Left ventricle myocardium superior (tissue), 1 donor: ENCODE results near the gene PRDM9. TPM values are rescaled to one million over a fixed set of nuclear protein-coding genes. Genes with fewer than 3 reads are reported as not detected.
"Not testable (repeated sequence)": the region's sequence is repeated elsewhere in the genome, so short reads cannot be mapped to it uniquely, and the experiment has no call there.

Source experiments
- ATAC-seq: fragments of 200-7000 bp; cut with Tn5 transposase; one replicate; pipeline ENCODE4 v1.9.1; 2020; ENCODE audit warnings: mild to moderate bottlenecking, moderate library complexity
- DNase-seq: peaks from one replicate; pipeline ENCODE4 v3.0.0-alpha.2; 2020
- intact Hi-C: fragments of 100-400 bp; cut with micrococcal nuclease; formaldehyde crosslinking; loops from one replicate; pipeline ENCODE4 v1.11.0; 2022
- long read RNA-seq: library from polyadenylated mRNA; unstranded; transcript quantifications from one replicate; pipeline ENCODE4 v2.0.0, GENCODE V29; 2021
- total RNA-seq: library from RNA; stranded (reverse); fragmentation: NEBNext Ultra II Directional; extraction: Animal tissue kit (Norgen Biotek cat#: 25700); gene quantifications from one replicate; pipeline ENCODE4 v1.2.1, GENCODE V29; 2021
- donor health status: DM: no; HTN: yes; CAD: no; lungs with severe emphysema.

PRDM9 gene
- not detected for total RNA-seq
- long read RNA-seq, result 0 reads

GRCh38 chr5:23507278-23507685 is at the start of gene PRDM9:
TSS of gene PRDM9 (plus strand) at chr5:23507609. CDS start at chr5:23509034, 1,425 bp downstream.
- ATAC-seq (peak; percentile 98), DNase-seq (peak; percentile 83)
- intact Hi-C loops, result no loop called here

- ATAC-seq (no peak), DNase-seq (no peak)
- intact Hi-C loops, result no loop called here
These were observed 49.6 kb upstream of the PRDM9 start for GRCh38 chr5:23457780-23458179.

GRCh38 chr5:23459214-23459613 is 48.2 kb upstream of the PRDM9 start:
- DNase-seq, result no peak
- intact Hi-C loops, result no loop called here
- ATAC-seq, result no peak

- ATAC-seq (no peak), DNase-seq (no peak)
- intact Hi-C loops, result no loop called here
These were observed 45.8 kb upstream of the PRDM9 start for GRCh38 chr5:23461576-23461975.

GRCh38 chr5:23466401-23466912 is 41.0 kb upstream of the PRDM9 start:
- DNase-seq, result no peak
- intact Hi-C loops, result no loop called here
- ATAC-seq, result no peak

- intact Hi-C loops, result no loop called here
- ATAC-seq (no peak), DNase-seq (no peak)
These were observed 38.8 kb upstream of the PRDM9 start for GRCh38 chr5:23468658-23469057.

GRCh38 chr5:23473915-23474314 is 33.5 kb upstream of the PRDM9 start:
- intact Hi-C loops, result no loop called here
- DNase-seq, result no peak
- ATAC-seq, result no peak

GRCh38 chr5:23474315-23474714 is 33.1 kb upstream of the PRDM9 start:
- DNase-seq (no peak), ATAC-seq (no peak)
- intact Hi-C loops, result no loop called here

- intact Hi-C loops, result no loop called here
- ATAC-seq, result no peak
- DNase-seq, result no peak
These were observed 30.8 kb upstream of the PRDM9 start for GRCh38 chr5:23476580-23476979.

GRCh38 chr5:23482642-23483041 is 24.8 kb upstream of the PRDM9 start:
- no peak for ATAC-seq
- no peak for DNase-seq
- intact Hi-C loops, result no loop called here

- DNase-seq, result no peak
- no peak for ATAC-seq
- intact Hi-C loops, result no loop called here
These were observed 24.3 kb upstream of the PRDM9 start for GRCh38 chr5:23483090-23483489.

- DNase-seq (no peak), ATAC-seq (no peak)
- intact Hi-C loops, result no loop called here
These were observed 23.3 kb upstream of the PRDM9 start for GRCh38 chr5:23484096-23484495.

GRCh38 chr5:23486227-23486626 is 21.2 kb upstream of the PRDM9 start:
- intact Hi-C loops, ATAC-seq: not testable (repeated sequence)

GRCh38 chr5:23490993-23491392 is 16.4 kb upstream of the PRDM9 start:
- intact Hi-C loops, result no loop called here
- DNase-seq (no peak), ATAC-seq (no peak)

More at GRCh38 chr5:23486227-23486626, 21.2 kb upstream of the PRDM9 start:
- not testable (repeated sequence) for DNase-seq

- ATAC-seq, result no peak
- intact Hi-C loops, result no loop called here
- no peak for DNase-seq
These were observed 12.9 kb upstream of the PRDM9 start for GRCh38 chr5:23494558-23494957.

- ATAC-seq (no peak), DNase-seq (no peak)
- intact Hi-C loops, result no loop called here
These were observed 10.8 kb upstream of the PRDM9 start for GRCh38 chr5:23496576-23496975.

GRCh38 chr5:23506329-23507236 is 826 bp upstream of the PRDM9 start:
- peak; percentile 56 for ATAC-seq
- intact Hi-C loops, result no loop called here
- DNase-seq, result no peak

- intact Hi-C loops, ATAC-seq, DNase-seq: not testable (repeated sequence)
These were observed 3.0 kb downstream of the PRDM9 start for GRCh38 chr5:23510434-23510833.

- DNase-seq (no peak), ATAC-seq (no peak)
- intact Hi-C loops, result no loop called here
These were observed 15.1 kb downstream of the PRDM9 start for GRCh38 chr5:23522553-23522952.

- intact Hi-C loops, result no loop called here
These were observed 15.6 kb downstream of the PRDM9 start for GRCh38 chr5:23523031-23523430.

GRCh38 chr5:23523998-23524397 is 16.6 kb downstream of the PRDM9 start:
- ATAC-seq (no peak), DNase-seq (no peak)
- intact Hi-C loops, result no loop called here

More at GRCh38 chr5:23523031-23523430, 15.6 kb downstream of the PRDM9 start:
- DNase-seq (no peak), ATAC-seq (no peak)
